NOMO-1 treated with DMSO at 0.1 percent for 48 hours (cell line): ENCODE measurements around the gene HIBCH.
"Not testable (repeated sequence)": the region's sequence is repeated elsewhere in the genome, so short reads cannot be mapped to it uniquely, and the experiment has no call there.

Experiments
- DNase-seq: peaks from one replicate; lab custom pipeline; 2025; ENCODE audit not compliant: unreplicated experiment; lab: John Stamatoyannopoulos, UW

HIBCH gene

DNA sequence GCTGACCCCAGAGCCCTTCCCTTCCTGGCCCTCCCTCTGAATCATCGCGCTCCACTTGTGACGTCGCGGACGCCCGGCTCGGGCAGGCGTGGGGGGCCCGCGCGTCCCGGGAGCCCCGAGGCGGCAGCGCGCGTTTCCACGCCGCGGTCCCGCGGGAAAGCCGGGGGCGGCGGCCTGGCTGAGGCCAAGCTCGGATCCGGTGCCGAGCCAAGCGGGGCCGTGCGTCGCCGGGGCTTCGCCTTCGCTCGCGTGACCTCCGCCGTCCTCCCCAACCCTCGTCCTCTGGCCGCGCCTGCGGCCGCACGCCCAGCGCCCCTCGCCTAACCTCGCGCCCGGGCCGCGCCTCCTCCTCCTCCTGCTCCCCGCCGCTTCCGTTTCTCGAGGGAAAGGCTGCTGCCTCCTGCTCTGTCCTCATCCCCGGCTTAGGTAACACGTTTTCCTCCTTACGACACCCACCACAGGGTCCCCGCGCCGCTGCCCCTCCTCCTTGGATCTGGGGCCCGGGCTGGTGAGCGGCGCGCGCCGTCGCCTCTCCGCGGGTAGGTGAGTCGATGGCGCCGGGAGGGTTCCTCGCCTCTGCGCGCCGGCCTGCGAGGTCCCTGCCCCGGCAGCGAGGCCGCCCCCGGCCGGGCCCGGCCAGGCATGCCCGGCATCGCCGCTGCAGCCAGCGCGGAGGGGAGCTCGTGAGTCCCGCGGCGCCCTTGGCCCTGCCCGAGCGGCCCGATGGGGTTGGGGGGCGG is 24.1 kb upstream of the HIBCH start, which contains the start of gene INPP1:
Gene INPP1 (plus strand): TSS at position 54 of the 740 bp plus-strand sequence. CDS start 16,514 bp downstream, outside the sequence.
- peak; percentile 68 for DNase-seq

- no peak for DNase-seq
Observed at GRCh38 chr2:190343089-190343535, 23.5 kb upstream of the HIBCH start.

DNA sequence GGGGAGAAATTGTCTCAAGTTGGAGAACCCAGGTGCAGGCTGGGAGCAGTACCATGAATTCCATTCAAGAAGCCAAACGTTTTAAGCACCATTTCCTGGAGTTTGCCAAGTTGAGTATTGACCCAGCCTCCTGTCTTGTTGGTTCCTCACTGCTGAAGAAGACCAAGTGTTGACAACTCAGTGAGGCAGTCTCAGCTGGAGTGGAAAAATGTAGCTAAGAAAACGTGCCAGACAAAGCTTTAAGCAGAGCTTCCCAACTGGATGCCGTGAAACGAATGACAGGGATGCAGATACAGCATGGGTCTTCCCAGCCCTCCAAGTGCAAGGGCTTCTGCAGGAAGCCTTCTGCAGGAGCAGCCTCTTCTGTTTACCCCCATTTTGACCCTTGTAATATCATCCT is 23.0 kb upstream of the HIBCH start:
- no peak for DNase-seq

GRCh38 chr2:190340369-190340768 is 20.7 kb upstream of the HIBCH start:
- DNase-seq, result no peak

DNA sequence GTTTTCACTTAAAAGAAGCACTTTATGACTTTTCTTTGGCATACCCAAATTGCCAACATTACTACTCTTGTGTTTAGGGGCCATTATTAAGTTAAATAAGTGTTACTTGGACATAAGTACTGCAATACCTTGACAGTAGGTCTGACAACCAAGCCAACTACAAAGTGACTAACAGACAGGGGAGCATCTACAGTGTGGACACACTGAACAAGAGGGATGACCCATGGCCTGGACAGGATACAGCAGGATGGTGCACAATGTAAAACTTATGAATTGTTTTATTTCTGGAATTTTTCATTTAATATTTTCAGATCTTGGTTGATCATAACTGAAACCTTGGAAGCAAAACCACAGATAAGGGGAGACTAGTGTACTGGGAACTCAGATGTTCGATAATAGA is 19.8 kb upstream of the HIBCH start:
- DNase-seq, result no peak

- DNase-seq, result no peak
Observed at GRCh38 chr2:190338453-190338852, 18.8 kb upstream of the HIBCH start.

DNA sequence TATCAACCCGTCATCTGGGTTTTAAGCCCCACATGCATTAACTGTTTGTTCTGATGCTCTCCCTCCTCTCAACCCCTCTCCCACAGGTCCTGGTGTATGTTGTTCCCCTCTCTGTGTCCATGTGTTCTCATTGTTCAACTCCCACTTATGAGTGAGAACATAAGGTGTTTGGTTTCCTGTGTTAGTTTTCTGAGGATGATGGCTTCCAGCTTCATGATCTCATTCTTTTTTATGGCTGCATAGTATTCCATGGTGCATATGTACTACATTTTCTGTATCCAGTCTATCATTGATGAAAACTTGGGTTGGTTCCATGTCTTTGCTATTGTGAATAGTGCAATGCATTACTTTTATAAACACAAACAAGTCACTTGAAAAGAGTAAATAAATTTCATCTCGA is 16.8 kb upstream of the HIBCH start:
- DNase-seq, result no peak

GRCh38 chr2:190335584-190335983 is 16.0 kb upstream of the HIBCH start:
- DNase-seq, result not testable (repeated sequence)

- no peak for DNase-seq
Observed at GRCh38 chr2:190335225-190335559, 15.6 kb upstream of the HIBCH start.

DNA sequence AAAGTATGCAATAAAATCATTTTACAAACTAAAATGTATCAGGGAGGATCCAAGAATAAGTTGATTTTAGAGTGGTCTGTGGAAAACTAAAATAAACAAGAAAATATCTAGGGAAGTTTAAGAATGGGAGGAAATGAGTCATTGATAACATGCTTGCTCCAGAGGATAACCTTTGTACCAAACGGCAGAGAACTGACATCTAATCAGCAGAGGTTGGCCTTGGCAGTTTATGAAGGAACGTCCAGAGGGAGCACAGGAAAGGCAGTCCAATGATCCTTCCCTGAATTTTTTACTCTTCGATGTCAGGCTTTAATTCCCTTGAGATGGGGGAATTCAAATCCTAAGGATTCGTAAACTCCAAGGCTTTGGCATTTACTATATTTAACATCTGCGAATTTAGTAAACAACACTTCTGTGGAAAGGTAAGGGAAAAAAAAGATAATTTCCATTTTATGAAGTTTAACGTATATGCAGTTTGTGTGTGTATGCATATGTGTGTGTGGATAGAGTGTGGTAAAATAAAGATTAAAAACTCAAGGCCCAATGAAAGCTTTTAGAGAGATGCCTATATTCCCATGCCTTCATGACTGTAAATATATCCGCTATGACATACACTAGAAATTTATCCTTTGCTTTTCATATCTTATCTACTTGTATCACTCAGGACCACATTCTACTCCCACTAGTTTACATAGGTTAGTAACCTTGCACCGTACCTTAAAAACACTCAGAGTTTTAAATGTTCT is 15.0 kb upstream of the HIBCH start:
- DNase-seq, result no peak

GRCh38 chr2:190333928-190334327 is 14.3 kb upstream of the HIBCH start:
- DNase-seq, result no peak

DNA sequence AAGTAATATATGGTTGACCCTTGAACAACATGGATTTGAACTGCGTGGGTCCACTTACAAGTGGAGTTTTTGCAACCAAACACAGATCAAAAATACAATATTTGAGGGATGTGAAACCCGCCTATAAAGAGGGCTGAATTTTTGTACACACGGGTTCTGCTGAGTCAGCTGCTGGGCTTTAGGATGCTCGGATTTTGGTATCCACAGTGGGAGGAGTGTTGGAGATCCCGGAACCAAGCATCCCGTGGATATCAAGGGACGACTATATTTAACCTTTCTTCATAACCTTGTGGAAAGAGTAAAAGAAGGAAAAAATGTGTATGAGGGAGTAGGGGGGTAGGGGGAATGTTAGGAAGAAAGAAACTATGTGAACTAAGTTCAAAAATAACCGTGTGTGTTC is 13.8 kb upstream of the HIBCH start:
- DNase-seq, result no peak

DNA sequence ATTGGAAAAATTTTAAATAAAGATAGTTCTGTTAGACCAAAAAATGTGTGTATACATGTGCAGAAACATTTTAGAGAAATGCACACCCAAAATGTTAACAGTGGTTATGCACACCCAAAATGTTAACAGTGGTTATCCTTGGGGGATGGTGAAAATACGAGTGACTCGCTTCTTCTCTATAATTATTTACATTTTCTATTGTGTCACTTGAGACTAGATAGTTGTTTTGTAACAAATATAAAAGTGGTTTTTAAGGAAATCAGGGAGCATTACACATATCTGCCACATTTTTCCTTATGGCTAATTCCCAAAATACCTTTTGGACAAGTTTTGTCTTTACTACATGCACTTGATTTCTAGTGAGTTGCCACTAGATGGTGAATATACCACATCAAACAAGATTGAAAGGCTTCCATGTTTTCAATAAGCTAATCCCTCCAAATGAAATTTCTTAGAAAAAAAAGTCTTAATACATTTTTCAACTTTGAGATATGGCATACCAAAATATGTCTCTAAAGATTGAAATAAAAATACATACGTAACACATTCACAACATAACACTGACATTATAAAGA is 9.0 kb upstream of the HIBCH start:
- DNase-seq, result no peak

DNA sequence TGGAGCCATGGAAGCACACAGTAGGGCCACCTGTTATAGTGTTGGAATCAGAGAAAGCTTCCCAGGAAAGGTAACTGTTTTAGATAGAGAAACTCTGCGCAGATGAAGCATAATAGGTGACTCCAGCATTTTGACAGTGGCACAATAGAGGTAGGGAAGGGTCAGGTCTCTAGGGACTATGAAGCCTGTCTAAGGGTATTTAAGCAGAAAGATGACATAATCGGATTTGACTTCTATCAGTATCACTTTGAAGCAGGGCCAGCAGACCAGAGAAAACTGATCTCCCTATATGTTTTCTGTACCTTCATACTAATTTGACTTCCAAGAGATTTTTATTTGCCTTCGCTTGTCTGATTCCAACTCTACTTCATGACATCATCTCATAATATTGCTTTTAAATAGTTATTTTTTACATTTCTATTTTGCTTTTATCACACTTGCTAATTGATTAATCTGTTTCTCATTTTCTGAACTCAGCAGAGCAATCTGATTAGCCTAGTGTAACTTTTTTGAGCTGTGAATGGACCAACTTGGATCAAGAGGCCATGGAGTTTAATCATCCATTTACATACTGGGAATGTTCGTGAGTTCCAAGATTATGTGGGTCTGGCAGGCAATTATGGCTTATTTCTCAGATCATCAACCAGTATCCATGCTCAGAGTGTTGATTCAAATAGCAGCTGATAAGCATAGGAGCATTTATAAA is 8.4 kb upstream of the HIBCH start:
- no peak for DNase-seq

GRCh38 chr2:190325588-190325987 is 6.0 kb upstream of the HIBCH start:
- DNase-seq, result no peak

DNA sequence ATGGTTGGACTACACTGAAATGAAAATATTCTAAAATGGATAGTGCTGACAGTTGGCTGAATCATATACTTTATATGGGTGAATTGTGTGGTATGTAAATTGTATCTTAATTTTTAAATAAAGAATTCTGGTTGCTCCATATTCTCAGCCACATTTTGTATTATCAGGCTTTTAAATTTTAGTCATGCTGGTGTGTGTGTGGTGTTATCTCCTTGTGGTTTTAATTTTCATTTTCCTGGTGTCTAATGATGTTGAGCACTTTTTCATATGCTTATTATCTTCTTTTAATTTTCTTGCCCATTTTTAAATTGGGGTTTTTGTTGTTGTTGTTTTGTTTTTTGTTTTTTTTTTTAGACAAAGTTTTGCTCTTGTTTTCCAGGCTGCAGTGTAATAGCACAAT is 3.8 kb upstream of the HIBCH start:
- no peak for DNase-seq

- no peak for DNase-seq
Observed at GRCh38 chr2:190320696-190321095, 1.1 kb upstream of the HIBCH start.

- no peak for DNase-seq
Observed at GRCh38 chr2:190318931-190319554, 583 bp downstream of the HIBCH start.

DNA sequence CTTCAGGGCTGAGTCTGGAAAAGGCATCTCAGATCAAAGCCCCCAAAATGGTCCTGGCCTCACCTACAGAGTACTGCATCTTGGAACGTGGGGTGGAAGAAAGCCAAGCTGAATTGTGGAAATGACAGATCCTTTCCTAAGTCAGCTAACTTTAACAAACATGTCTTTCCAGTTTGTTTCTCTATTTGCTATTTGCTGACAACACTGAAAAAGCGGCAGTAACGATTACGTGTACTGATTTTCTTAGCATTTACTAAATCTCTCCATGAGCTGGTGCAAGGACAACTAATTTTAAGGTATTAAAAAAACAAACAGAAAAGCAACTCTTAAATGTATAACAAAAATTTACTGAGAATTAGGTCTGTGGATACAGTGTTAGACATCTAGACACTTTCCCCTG is 1.1 kb downstream of the HIBCH start:
- DNase-seq, result no peak

GRCh38 chr2:190315273-190315672 is 4.4 kb downstream of the HIBCH start:
- DNase-seq, result no peak

GRCh38 chr2:190313880-190314279 is 5.7 kb downstream of the HIBCH start:
- DNase-seq, result no peak
